ENCODE data around the gene TUFT1. TPM values are rescaled to one million over a fixed set of nuclear protein-coding genes. Genes with fewer than 3 reads are reported as not detected.

TUFT1 gene
- total and polyA plus RNA-seq, 12 donors: 5.5 to 18.5 (median 9.1) TPM

DNA sequence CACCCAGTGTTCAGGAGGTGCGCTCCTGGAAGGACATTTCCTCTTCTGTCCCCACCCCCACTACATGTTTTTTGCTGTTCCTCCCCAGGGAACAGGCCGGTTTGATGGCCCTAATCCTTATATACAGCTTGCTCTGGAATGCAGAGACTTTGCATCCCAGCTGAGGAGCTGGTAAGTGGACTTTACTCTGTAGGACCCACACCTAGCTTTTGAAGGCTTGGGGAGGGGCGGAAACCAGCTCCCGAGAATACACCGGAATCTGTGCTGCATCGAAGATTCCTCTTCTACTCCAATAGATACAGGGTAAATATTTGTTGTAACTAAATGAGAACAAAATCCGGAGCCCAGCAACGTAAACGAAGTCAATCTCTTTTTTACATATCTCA lies 30.1 kb upstream of the TUFT1 start:
- Histone ChIP-seq H3K27me3 (no peaks in the 10 kb centered on the region), H3K27ac (no peak overlapping the region), H3K36me3 (replicated peaks in 1 of 2) (no peaks in the 10 kb centered on the region), H3K4me1 (replicated peaks in 1 of 2) (peaks cover 0 to 18% of the 10 kb centered on the region in 2 donors), H3K9me3 (replicated peaks in 1 of 3) (no peaks in the 10 kb centered on the region), H3K4me3 (no peak overlapping the region)
- no peak for DNase-seq
- intact Hi-C loops (cut with DNase I): no loop called here
- TF ChIP-seq, protein P1, sequence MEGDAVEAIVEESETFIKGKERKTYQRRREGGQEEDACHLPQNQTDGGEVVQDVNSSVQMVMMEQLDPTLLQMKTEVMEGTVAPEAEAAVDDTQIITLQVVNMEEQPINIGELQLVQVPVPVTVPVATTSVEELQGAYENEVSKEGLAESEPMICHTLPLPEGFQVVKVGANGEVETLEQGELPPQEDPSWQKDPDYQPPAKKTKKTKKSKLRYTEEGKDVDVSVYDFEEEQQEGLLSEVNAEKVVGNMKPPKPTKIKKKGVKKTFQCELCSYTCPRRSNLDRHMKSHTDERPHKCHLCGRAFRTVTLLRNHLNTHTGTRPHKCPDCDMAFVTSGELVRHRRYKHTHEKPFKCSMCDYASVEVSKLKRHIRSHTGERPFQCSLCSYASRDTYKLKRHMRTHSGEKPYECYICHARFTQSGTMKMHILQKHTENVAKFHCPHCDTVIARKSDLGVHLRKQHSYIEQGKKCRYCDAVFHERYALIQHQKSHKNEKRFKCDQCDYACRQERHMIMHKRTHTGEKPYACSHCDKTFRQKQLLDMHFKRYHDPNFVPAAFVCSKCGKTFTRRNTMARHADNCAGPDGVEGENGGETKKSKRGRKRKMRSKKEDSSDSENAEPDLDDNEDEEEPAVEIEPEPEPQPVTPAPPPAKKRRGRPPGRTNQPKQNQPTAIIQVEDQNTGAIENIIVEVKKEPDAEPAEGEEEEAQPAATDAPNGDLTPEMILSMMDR (IDR thresholded peaks at IDR 0.05): no peak
- TF ChIP-seq POLR2A (IDR thresholded peaks at IDR 0.05): no peak
- WGBS, 4 donors: 55 to 84% (median 63%) methylated on average over 8 to 9 of the region's 9 CpGs

DNA sequence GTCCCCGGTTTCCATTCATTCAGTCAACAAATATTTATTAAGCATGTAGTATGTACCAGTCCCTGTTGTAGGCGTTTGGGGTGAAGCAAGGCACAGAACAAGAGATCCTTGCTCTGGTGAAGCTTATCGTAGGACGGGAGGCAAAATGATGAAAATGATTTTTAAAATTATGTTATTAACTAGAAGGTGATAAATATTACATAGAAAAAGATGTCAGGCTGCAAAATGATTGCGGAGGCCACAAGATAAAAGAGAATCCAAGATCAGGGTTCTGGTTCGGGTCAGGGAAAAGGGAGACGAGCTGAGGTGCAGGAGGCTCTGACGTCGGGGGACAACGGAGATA lies 29.5 kb upstream of the TUFT1 start:
- intact Hi-C loops (cut with DNase I): no loop called here

DNA sequence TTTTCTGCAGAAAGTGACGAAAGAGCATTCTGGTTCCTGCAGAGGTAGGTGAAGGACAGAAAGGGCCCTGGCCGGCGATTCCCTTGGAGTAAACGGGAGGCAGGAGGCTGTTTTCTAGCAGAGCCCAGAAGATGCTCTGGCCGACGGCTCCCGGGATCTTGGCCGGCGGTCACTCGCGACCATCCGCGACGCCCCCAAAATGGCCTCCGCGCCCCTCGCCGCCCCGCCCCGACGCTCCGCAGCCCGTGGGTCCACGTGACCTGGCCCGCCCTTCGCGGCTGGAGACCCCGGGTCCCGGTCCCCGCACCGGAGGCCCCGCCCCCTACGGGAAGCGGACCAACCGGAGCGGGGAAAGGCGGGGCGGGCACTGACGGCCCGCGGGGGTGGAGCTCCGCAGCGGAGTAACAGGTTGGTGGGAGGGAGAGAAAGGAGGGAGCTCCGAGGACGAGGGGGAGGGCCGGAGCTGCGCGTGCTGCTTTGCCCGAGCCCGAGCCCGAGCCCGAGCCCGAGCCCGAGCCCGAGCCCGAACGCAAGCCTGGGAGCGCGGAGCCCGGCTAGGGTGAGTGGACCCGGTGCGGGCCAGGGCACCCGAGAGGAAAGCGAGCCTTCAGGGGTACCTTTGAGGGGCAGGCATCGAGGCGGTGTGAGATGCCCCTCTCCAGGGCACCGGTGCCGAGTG lies 29.0 kb upstream of the TUFT1 start, which contains the start of gene CGN:
Gene CGN, plus strand, starts transcription at position 431 of the 679 bp plus-strand sequence. CDS start 7,133 bp downstream, outside the sequence.
- TF ChIP-seq, protein P1 (IDR thresholded peaks at IDR 0.05): no peak
- peak in 1 of 2 donors; percentile 23 for TF ChIP-seq POLR2A (IDR thresholded peaks at IDR 0.05)
- DNase-seq: peak; percentile 87 to 94 (median 90)
- peak within 1 kb of the TSS in 2 of 5 donors; percentile 19 to 71 for H3K27ac ChIP-seq
- peak within 1 kb of the TSS in 3 of 4 donors; percentile 33 to 71 (median 36) for H3K4me3 ChIP-seq
- H3K9me3 ChIP-seq (replicated peaks in 1 of 3): no peaks in the 10 kb centered on the region
- H3K4me1 ChIP-seq (replicated peaks in 1 of 2): peaks cover 0 to 18% of the 10 kb centered on the region in 2 donors
- intact Hi-C loops (cut with DNase I): no loop called here
- no peaks in the 10 kb centered on the region for H3K36me3 ChIP-seq (replicated peaks in 1 of 2)
- H3K27me3 ChIP-seq: no peaks in the 10 kb centered on the region
- 0 to 1% (median 1%) methylated on average over 5 to 68 of the region's 68 CpGs for WGBS, 4 donors

More for the DNA sequence above, 29.5 kb upstream of the TUFT1 start:
- TF ChIP-seq, protein P1 (IDR thresholded peaks at IDR 0.05): no peak
- no peak for TF ChIP-seq POLR2A (IDR thresholded peaks at IDR 0.05)
- no peak for DNase-seq
- Histone ChIP-seq H3K27me3 (no peaks in the 10 kb centered on the region), H3K9me3 (replicated peaks in 1 of 3) (no peaks in the 10 kb centered on the region), H3K4me3 (peak overlapping the region in 2 of 4 donors; percentile 33 to 71), H3K36me3 (replicated peaks in 1 of 2) (no peaks in the 10 kb centered on the region), H3K4me1 (replicated peaks in 1 of 2) (peaks cover 0 to 18% of the 10 kb centered on the region in 2 donors), H3K27ac (peak overlapping the region in 2 of 5 donors; percentile 19 to 71)
- WGBS, 4 donors: 8 to 12% (median 9%) methylated on average over 10 of the region's 10 CpGs

DNA sequence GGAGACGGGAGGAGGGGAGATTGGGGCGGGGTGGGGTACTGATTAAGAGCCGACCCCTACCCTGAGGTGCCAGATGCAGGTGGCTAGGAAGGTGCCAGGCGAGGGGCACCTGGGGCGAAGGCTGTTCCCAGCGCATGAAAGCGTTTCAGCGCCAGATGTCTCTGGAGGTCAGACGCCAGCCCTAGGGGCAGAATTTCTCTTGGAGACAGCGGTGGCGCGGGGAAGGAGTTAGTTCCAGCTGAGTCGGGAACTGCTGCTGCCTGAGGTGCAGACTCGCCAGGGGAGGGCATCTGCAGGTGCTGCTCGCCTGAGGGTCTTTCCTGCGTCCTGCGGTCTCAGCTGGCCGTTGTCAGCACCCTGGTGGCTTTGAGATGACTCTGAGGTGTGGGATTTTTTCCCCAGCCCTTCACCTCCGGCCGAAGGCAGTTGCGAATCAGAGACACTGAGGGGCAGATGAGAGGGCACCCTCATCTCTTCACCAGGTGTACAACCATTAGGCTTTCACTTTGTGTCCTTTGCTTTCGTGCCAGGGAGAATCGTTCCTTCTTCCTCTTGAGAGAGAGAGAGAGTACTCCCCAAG lies 28.4 kb upstream of the TUFT1 start:
- TF ChIP-seq, protein P1 (IDR thresholded peaks at IDR 0.05): no peak
- no peak for TF ChIP-seq POLR2A (IDR thresholded peaks at IDR 0.05)
- Histone ChIP-seq H3K9me3 (replicated peaks in 1 of 3) (no peaks in the 10 kb centered on the region), H3K36me3 (replicated peaks in 1 of 2) (no peaks in the 10 kb centered on the region), H3K4me1 (replicated peaks in 1 of 2) (peaks cover 0 to 18% of the 10 kb centered on the region in 2 donors), H3K4me3 (peak overlapping the region in 2 of 4 donors; percentile 33 to 71), H3K27ac (peak overlapping the region in 2 of 5 donors; percentile 19 to 71), H3K27me3 (no peaks in the 10 kb centered on the region)
- peak in 6 of 7 donors; percentile 33 to 74 (median 60) for DNase-seq
- intact Hi-C loops (cut with DNase I): no loop called here
- 0 to 3% (median 1%) methylated on average over 15 to 23 of the region's 23 CpGs for WGBS, 4 donors
